PC-9 (cell line): ENCODE measurements around the gene CBX7. TPM values are rescaled to one million over a fixed set of nuclear protein-coding genes. Genes with fewer than 3 reads are reported as not detected.

ENCODE experiments used
- BruUV-seq: library from RNA; stranded (reverse); fragments of 400-500 nt; replicated peaks from 2 replicates; lab custom pipeline; 2021; lab: Mats Ljungman, UMichigan
- CTCF ChIA-PET: fragments of 300-600 bp; sonication (Branson Sonifier 250); formaldehyde crosslinking; loops from one replicate; lab custom pipeline; 2022; ENCODE audit warnings: antibody characterized with exemption; lab: Charles Lee
- POLR2A ChIA-PET: fragments of 300-600 bp; sonication (Branson Sonifier 250); formaldehyde crosslinking; loops from one replicate; lab custom pipeline; 2022; ENCODE audit warnings: antibody characterized with exemption; ENCODE audit not compliant: unreplicated experiment; lab: Charles Lee
- DNase-seq, 2 experiments: peaks; one replicate each; pipeline versions ENCODE4 v3.0.0 to v3.0.0-alpha.2; 2015 to 2022; ENCODE audit warnings: mixed read lengths in 1 of 2
- H2AFZ ChIP-seq: fragments of 200-600 bp; sonication (generic); 2 replicates; pipeline ENCODE4 v1.8.1; 2017; ENCODE audit warnings: antibody characterized with exemption
- H3F3A ChIP-seq: fragments of 200-600 bp; sonication (generic); 2 replicates; pipeline ENCODE4 v1.8.1; 2017; ENCODE audit warnings: antibody characterized with exemption, mild to moderate bottlenecking, low read depth; ENCODE audit not compliant: insufficient read depth
- H3K27ac ChIP-seq: fragments of 200-600 bp; sonication (generic); 2 replicates; pipeline ENCODE4 v1.6.1; 2016; ENCODE audit warnings: mixed run types
- H3K27me3 ChIP-seq: fragments of 200-600 bp; sonication (generic); 2 replicates; pipeline ENCODE4 v1.6.1; 2016; ENCODE audit warnings: low read depth, mixed run types; ENCODE audit not compliant: insufficient read depth
- H3K36me3 ChIP-seq: fragments of 200-600 bp; sonication (generic); 2 replicates; pipeline ENCODE4 v1.6.1; 2016; ENCODE audit warnings: low read depth, mixed run types
- H3K4me1 ChIP-seq: fragments of 200-600 bp; sonication (generic); replicated peaks from 2 replicates; pipeline ENCODE4 v1.6.1; 2016; ENCODE audit warnings: mixed run types; ENCODE audit not compliant: insufficient read depth
- H3K4me2 ChIP-seq: fragments of 200-600 bp; sonication (generic); 2 replicates; pipeline ENCODE4 v1.6.1; 2017; ENCODE audit warnings: mixed run types
- H3K4me3 ChIP-seq: fragments of 200-600 bp; sonication (generic); 2 replicates; pipeline ENCODE4 v1.6.1; 2016; ENCODE audit warnings: mixed run types
- H3K79me2 ChIP-seq: fragments of 200-600 bp; sonication (generic); 2 replicates; pipeline ENCODE4 v1.6.1; 2017; ENCODE audit warnings: low read depth, mixed run types
- H3K9me2 ChIP-seq: fragments of 200-600 bp; sonication (generic); 2 replicates; pipeline ENCODE4 v1.8.1; 2017; ENCODE audit warnings: mild to moderate bottlenecking; ENCODE audit not compliant: insufficient read depth
- H3K9me3 ChIP-seq: fragments of 200-600 bp; sonication (generic); 2 replicates; pipeline ENCODE4 v1.8.1; 2016; ENCODE audit warnings: low read depth; ENCODE audit not compliant: insufficient read depth
- H4K20me1 ChIP-seq: fragments of 200-600 bp; sonication (generic); 2 replicates; pipeline ENCODE4 v1.8.1; 2017; ENCODE audit not compliant: insufficient read depth
- EZH2 ChIP-seq: fragments of 200-600 bp; sonication (generic); IDR thresholded peaks from 2 replicates; pipeline ENCODE4 v1.8.0; 2017; ENCODE audit warnings: antibody characterized with exemption, low read depth
- intact Hi-C: fragments of 100-400 bp; cut with micrococcal nuclease; formaldehyde crosslinking; loops from one replicate; pipeline ENCODE4 v1.10.0; 2022; ENCODE audit not compliant: unreplicated experiment
- total RNA-seq: library from RNA; stranded (reverse); gene quantifications from 2 replicates; pipeline ENCODE4 v1.2.3, GENCODE V29; 2021
- TF ChIP-seq, protein P1 (sequence below): fragments of 200-600 bp; sonication (generic); conservative IDR thresholded peaks from 2 replicates; pipeline ENCODE4 v1.6.1; 2017; ENCODE audit warnings: mixed run types, antibody characterized with exemption, mild to moderate bottlenecking, moderate library complexity

Gene CBX7
- total RNA-seq, 1 experiment from 2014 or later: 29.1 TPM

GRCh38 chr22:39178206-39179111 lies 26.0 kb upstream of the CBX7 start:
- H3K36me3 ChIP-seq: no peaks in the 10 kb centered on the region
- H3K9me3 ChIP-seq: no peaks in the 10 kb centered on the region
- H4K20me1 ChIP-seq: no peaks in the 10 kb centered on the region
- H3K9me2 ChIP-seq: no peaks in the 10 kb centered on the region
- no peak overlapping the region for H3K27ac ChIP-seq
- H3K79me2 ChIP-seq: no peaks in the 10 kb centered on the region
- ChIA-PET POLR2A (no interaction called here), CTCF (no interaction called here)
- TF ChIP-seq, protein P1, sequence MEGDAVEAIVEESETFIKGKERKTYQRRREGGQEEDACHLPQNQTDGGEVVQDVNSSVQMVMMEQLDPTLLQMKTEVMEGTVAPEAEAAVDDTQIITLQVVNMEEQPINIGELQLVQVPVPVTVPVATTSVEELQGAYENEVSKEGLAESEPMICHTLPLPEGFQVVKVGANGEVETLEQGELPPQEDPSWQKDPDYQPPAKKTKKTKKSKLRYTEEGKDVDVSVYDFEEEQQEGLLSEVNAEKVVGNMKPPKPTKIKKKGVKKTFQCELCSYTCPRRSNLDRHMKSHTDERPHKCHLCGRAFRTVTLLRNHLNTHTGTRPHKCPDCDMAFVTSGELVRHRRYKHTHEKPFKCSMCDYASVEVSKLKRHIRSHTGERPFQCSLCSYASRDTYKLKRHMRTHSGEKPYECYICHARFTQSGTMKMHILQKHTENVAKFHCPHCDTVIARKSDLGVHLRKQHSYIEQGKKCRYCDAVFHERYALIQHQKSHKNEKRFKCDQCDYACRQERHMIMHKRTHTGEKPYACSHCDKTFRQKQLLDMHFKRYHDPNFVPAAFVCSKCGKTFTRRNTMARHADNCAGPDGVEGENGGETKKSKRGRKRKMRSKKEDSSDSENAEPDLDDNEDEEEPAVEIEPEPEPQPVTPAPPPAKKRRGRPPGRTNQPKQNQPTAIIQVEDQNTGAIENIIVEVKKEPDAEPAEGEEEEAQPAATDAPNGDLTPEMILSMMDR: no peak
- TF ChIP-seq EZH2: no peak
- DNase-seq: no peak
- peaks cover 46% of the 10 kb centered on the region for H3F3A ChIP-seq
- no peaks in the 10 kb centered on the region for H3K27me3 ChIP-seq
- peaks cover 36% of the 10 kb centered on the region for H3K4me1 ChIP-seq
- intact Hi-C loops: no loop called here
- BruUV-seq: no TSS peak
- H2AFZ ChIP-seq: no peak overlapping the region
- no peak overlapping the region for H3K4me3 ChIP-seq
- H3K4me2 ChIP-seq: no peak overlapping the region

- POLR2A ChIA-PET: no interaction called here
Measured at GRCh38 chr22:39177791-39178190, 25.3 kb upstream of the CBX7 start.

DNA sequence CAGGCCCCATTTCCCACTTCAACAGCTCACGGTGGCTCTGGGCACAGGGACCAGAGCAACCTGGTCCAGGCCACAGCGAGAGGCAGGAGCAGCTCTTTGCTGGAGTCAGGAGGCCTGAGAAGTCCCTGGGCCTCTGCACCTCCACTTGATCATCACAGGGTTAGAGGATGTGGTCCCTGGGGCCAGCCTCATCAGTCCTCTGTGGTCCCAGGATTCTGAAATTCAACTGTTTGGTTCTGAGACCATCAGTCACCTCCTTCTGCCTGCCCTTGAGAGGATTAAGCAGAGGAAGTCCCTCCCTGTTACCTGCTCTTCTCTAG lies 24.9 kb upstream of the CBX7 start:
- Histone ChIP-seq H3K79me2 (no peaks in the 10 kb centered on the region), H3K4me2 (no peak overlapping the region), H4K20me1 (no peaks in the 10 kb centered on the region), H3K4me3 (no peak overlapping the region), H3K9me3 (no peaks in the 10 kb centered on the region), H3K27me3 (no peaks in the 10 kb centered on the region), H3K9me2 (no peaks in the 10 kb centered on the region), H3K27ac (no peak overlapping the region), H3K4me1 (peaks cover 47% of the 10 kb centered on the region), H3F3A (peaks cover 57% of the 10 kb centered on the region), H3K36me3 (no peaks in the 10 kb centered on the region), H2AFZ (no peak overlapping the region)
- intact Hi-C loops: no loop called here
- CTCF ChIA-PET: interaction anchor here (1.0 kb wide), 1 partner anchor 134 kb away, joined by 3 read pairs; no protein-coding TSS in a partner anchor
- DNase-seq: no peak
- POLR2A ChIA-PET: interaction anchor here (0.6 kb wide), 1 partner anchor 192 kb away, joined by 6 read pairs; no protein-coding TSS in a partner anchor
- no TSS peak for BruUV-seq
- TF ChIP-seq, protein P1: no peak
- no peak for TF ChIP-seq EZH2

More at GRCh38 chr22:39177791-39178190, 25.3 kb upstream of the CBX7 start:
- Histone ChIP-seq H3K9me2 (no peaks in the 10 kb centered on the region), H3K79me2 (no peaks in the 10 kb centered on the region), H3K4me2 (no peak overlapping the region), H4K20me1 (no peaks in the 10 kb centered on the region), H3F3A (peaks cover 53% of the 10 kb centered on the region), H3K36me3 (no peaks in the 10 kb centered on the region), H3K4me3 (no peak overlapping the region), H2AFZ (no peak overlapping the region), H3K27me3 (no peaks in the 10 kb centered on the region), H3K9me3 (no peaks in the 10 kb centered on the region), H3K27ac (no peak overlapping the region), H3K4me1 (peaks cover 43% of the 10 kb centered on the region)
- CTCF ChIA-PET: interaction anchor here (1.0 kb wide), 1 partner anchor 133 kb away, joined by 3 read pairs; no protein-coding TSS in a partner anchor
- intact Hi-C loops: no loop called here
- DNase-seq: no peak
- no TSS peak for BruUV-seq
- no peak for TF ChIP-seq EZH2
- TF ChIP-seq, protein P1: no peak
